Fibroblast of pulmonary artery (primary cell): ENCODE data around the gene GLMP.

Source experiments
- DNase-seq: peaks from one replicate; pipeline ENCODE4 v3.0.0-alpha.2; 2010; ENCODE audit warnings: low read depth
- H3K4me3 ChIP-seq: replicated peaks from 2 replicates; pipeline ENCODE4 v1.5.1; 2011; ENCODE audit warnings: low read depth, mild to moderate bottlenecking, control low read depth, low read length, moderate library complexity
- TF ChIP-seq, protein P1 (sequence below): IDR thresholded peaks from 2 replicates; pipeline ENCODE4 v1.5.1; 2011; ENCODE audit warnings: mild to moderate bottlenecking, control low read depth, low read length, inconsistent platforms; ENCODE audit errors: missing control alignments

Gene GLMP

DNA sequence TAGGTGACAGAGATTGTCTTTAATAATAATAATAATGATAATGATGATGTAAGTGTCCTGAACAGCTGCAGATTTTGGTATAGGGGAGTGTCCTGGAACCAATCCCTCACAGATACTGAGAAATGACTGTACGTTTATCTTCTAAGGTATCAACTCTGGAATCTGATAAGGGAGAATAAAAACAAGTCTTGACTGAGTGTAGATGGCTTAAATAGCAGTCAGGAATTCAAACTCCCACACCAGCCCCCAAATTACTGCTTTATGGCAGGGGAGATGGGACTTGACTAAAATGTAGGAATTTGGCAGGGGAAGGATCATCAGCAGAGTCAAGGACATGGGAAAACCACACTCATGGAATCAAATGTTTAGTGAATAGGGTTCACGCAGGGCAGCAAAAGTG is 9.7 kb upstream of the GLMP start:
- DNase-seq = no peak
- no peak overlapping the region for H3K4me3 ChIP-seq
- TF ChIP-seq, protein P1, sequence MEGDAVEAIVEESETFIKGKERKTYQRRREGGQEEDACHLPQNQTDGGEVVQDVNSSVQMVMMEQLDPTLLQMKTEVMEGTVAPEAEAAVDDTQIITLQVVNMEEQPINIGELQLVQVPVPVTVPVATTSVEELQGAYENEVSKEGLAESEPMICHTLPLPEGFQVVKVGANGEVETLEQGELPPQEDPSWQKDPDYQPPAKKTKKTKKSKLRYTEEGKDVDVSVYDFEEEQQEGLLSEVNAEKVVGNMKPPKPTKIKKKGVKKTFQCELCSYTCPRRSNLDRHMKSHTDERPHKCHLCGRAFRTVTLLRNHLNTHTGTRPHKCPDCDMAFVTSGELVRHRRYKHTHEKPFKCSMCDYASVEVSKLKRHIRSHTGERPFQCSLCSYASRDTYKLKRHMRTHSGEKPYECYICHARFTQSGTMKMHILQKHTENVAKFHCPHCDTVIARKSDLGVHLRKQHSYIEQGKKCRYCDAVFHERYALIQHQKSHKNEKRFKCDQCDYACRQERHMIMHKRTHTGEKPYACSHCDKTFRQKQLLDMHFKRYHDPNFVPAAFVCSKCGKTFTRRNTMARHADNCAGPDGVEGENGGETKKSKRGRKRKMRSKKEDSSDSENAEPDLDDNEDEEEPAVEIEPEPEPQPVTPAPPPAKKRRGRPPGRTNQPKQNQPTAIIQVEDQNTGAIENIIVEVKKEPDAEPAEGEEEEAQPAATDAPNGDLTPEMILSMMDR = no peak

DNA sequence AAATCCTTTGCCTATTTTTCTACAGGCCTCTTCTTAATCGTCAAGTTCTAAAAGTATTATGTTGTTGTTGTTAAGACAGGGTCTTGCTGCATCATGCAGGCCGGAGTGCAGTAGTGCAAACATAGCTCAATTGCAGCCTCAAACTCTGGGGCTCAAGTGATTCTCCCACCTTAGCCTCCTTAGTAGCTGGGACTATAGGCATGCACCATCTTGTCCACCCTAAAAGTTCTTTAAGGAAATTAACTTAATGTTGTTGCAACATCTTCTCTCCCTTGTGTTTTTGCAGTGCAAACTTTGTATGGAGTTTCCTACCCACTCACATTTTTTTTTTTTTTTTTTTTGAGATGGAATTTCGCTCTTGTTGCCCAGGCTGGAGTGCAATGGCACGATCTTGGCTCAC is 7.8 kb upstream of the GLMP start:
- DNase-seq = no peak
- TF ChIP-seq, protein P1 = no peak

DNA sequence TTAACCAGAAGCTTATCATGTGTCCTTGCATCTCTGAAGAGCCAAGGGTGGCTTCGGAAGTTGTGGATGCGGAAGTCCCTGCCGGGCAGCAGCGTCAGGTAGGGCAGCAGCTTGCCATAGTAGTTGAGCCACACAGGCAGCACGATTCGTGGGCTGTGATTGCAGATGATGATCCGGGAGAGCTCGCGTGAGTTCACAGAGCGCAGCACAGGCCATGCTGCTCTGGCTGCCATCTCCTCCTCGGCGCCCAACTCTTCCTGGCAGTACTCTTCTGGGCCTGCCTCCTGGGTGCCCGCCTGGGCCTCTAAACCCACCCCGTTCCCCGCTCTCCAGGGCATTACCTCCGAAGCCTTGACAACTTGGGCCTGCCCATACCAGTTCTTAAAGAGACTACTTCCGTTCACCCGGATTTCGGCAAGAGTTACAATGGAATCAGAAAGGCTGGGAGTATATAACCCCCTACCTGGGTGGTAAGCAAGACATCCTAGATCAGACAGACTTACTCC is 3.4 kb upstream of the GLMP start, which contains the start of gene VHLL:
TSS of gene VHLL (minus strand) at position 456 of the 506 bp plus-strand sequence. CDS start at position 338, 118 bp downstream.
- TF ChIP-seq, protein P1 = no peak
- DNase-seq = no peak
- H3K4me3 ChIP-seq = no peak within 1 kb of the TSS

More for the DNA sequence above, 7.8 kb upstream of the GLMP start:
- H3K4me3 ChIP-seq = no peak overlapping the region

DNA sequence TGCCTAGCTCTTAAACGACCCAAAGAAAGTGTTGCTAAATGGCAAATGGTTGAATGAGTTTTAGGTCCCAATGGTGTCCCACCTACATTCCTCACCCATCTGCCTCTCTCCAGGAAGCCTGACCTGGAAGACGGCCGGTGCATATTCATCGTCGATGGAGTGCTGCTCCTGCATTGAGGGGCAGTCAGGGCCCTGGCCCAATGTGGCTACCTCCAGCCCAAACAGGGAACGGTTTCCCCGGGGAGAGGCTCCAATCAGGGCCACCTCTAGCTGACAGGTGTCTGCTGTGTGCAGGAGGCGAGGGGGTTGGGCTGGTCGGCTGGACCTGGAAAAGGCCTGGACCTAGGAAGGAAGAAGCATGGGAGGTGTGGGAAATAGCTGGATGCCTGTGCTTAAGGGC is 1.6 kb downstream of the GLMP start:
- TF ChIP-seq, protein P1 = no peak
- H3K4me3 ChIP-seq = peak overlapping the region; percentile 97
- no peak for DNase-seq

DNA sequence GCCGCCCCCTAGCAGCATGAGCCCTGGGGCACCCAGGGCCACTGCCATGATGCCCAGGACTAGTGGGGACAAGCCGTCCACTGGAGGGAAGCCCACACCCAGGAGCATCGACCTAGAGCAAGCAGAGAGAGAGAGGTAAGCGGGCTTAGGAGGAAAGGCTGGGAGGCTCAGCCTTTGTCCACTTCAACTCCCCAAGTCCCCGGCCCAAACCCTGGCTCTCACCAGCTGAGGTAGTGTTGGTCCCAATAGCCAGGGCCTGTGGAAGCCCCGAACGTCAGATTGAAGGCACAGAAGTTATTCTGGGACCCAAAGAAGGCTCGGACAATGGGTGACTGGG is 2.4 kb downstream of the GLMP start:
- no peak for DNase-seq
- TF ChIP-seq, protein P1 = no peak
- H3K4me3 ChIP-seq = no peak overlapping the region

DNA sequence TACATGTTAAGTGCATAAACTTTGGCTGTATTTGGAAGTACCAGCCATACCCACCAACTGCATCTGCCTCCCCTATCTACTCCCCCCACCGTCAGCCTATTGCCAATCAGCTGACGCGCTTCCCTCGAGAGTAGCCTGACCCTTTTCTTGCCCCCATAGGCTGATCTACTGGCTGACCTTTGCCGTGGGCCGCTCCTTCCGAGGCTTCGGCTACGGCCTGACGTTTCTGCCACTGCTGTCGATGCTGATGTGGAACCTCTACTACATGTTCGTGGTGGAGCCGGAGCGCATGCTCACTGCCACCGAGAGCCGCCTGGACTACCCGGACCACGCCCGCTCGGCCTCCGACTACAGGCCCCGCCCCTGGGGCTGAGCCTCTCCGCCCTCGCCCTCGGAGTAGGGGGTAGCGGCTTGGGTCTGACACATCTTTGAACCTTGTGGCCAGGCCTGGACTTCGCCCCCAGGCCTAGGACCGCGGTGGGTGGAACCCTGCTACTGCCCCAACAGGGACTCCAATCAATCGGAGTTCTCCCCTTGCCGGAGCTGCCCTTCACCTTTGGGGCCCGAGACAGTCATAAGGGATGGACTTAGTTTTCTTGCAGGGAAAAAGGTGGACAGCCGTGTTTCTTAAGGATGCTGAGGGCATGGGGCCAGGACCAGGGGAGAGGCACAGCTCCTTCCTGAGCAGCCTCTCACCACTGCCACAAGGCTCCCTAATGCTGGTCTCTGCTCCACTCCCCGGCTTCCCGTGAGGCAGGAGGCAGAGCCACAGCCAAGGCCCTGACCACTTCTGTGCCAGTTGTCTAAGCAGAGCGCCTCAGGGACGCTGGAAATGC is 4.0 kb downstream of the GLMP start:
- peak overlapping the region; percentile 55 for H3K4me3 ChIP-seq
- TF ChIP-seq, protein P1 = no peak
- DNase-seq = peak; percentile 77
